ENCODE data around the gene TEX12.

Gene TEX12

GRCh38 chr11:112215621-112216020, 48.4 kb downstream of the TEX12 start:
- TF ChIP-seq MAX (IDR thresholded peaks at IDR 0.05), result no peak
- no peak for TF ChIP-seq CEBPB (IDR thresholded peaks at IDR 0.05)
- TF ChIP-seq CREB1 (IDR thresholded peaks at IDR 0.05; ENCODE audit: low read depth), result no peak
- TF ChIP-seq ZBTB7A (IDR thresholded peaks at IDR 0.05; ENCODE audit: low read depth), result no peak
- no peak for TF ChIP-seq USF1 (IDR thresholded peaks at IDR 0.05)
- TF ChIP-seq REST (IDR thresholded peaks at IDR 0.05; ENCODE audit: low read depth), result no peak
- no peak for TF ChIP-seq YY1 (IDR thresholded peaks at IDR 0.05; ENCODE audit: low read depth)
- TF ChIP-seq FOXM1 (IDR thresholded peaks at IDR 0.05; ENCODE audit: borderline replicate concordance, low read depth), result no peak

- no peak for TF ChIP-seq NFIC (IDR thresholded peaks at IDR 0.05)
- TF ChIP-seq USF1 (IDR thresholded peaks at IDR 0.05), result no peak
- no peak for TF ChIP-seq CREB1 (IDR thresholded peaks at IDR 0.05; ENCODE audit: low read depth)
- TF ChIP-seq MAX (IDR thresholded peaks at IDR 0.05), result no peak
- TF ChIP-seq TAF1 (IDR thresholded peaks at IDR 0.05; ENCODE audit: low read depth), result no peak
- TF ChIP-seq TCF12 (IDR thresholded peaks at IDR 0.05; ENCODE audit: low read depth), result no peak
- TF ChIP-seq RAD21 (IDR thresholded peaks at IDR 0.05; ENCODE audit: low read depth), result no peak
- no peak for TF ChIP-seq CEBPB (IDR thresholded peaks at IDR 0.05)
Measured at GRCh38 chr11:112216561-112217105, 49.5 kb downstream of the TEX12 start.

GRCh38 chr11:112219476-112220232, 52.5 kb downstream of the TEX12 start:
- no peak for TF ChIP-seq CREB1 (IDR thresholded peaks at IDR 0.05; ENCODE audit: low read depth)
- TF ChIP-seq TCF12 (IDR thresholded peaks at IDR 0.05; ENCODE audit: low read depth), result no peak
- TF ChIP-seq RAD21 (IDR thresholded peaks at IDR 0.05; ENCODE audit: low read depth), result peak; percentile 91
- TF ChIP-seq REST (IDR thresholded peaks at IDR 0.05; ENCODE audit: low read depth), result no peak
- TF ChIP-seq MAX (IDR thresholded peaks at IDR 0.05), result no peak
- TF ChIP-seq EGR1 (IDR thresholded peaks at IDR 0.05), result no peak

GRCh38 chr11:112221274-112221835, 54.2 kb downstream of the TEX12 start:
- TF ChIP-seq NFIC (IDR thresholded peaks at IDR 0.05) (no peak), RAD21 (IDR thresholded peaks at IDR 0.05; ENCODE audit: low read depth) (no peak), FOXM1 (IDR thresholded peaks at IDR 0.05; ENCODE audit: borderline replicate concordance, low read depth) (no peak), ZBTB7A (IDR thresholded peaks at IDR 0.05; ENCODE audit: low read depth) (no peak), EP300 (IDR thresholded peaks at IDR 0.05; ENCODE audit: borderline replicate concordance) (no peak), USF1 (IDR thresholded peaks at IDR 0.05) (no peak), TCF12 (IDR thresholded peaks at IDR 0.05; ENCODE audit: low read depth) (no peak), TEAD4 (IDR thresholded peaks at IDR 0.05) (no peak), YY1 (IDR thresholded peaks at IDR 0.05; ENCODE audit: low read depth) (no peak), TAF1 (IDR thresholded peaks at IDR 0.05; ENCODE audit: low read depth) (no peak), MAX (IDR thresholded peaks at IDR 0.05) (no peak), EGR1 (IDR thresholded peaks at IDR 0.05) (no peak), REST (IDR thresholded peaks at IDR 0.05; ENCODE audit: low read depth) (no peak), CEBPB (IDR thresholded peaks at IDR 0.05) (no peak), CREB1 (IDR thresholded peaks at IDR 0.05; ENCODE audit: low read depth) (no peak)
